Natural killer cell (primary cell): ENCODE measurements around the gene SERPINB12. TPM values are rescaled to one million over a fixed set of nuclear protein-coding genes. Genes with fewer than 3 reads are reported as not detected.
A peak's percentile ranks its signal among the peaks of the same experiment; 100 is the strongest.

ENCODE experiments used
- ATAC-seq, 3 donors: fragments of 150-1000 bp in 2 of 3; fragments of 200-7000 bp in 1 of 3; cut with Tn5 transposase; 1 replicate in 1 of 3; 2 replicates in 2 of 3; pipeline ENCODE4 v1.10.0; 2021; ENCODE audit warnings: mild to moderate bottlenecking in 2 of 3, moderate library complexity in 2 of 3
- DNase-seq, 2 donors: peaks; one replicate each; pipeline versions ENCODE4 v3.0.0 to v3.0.0-alpha.2; 2013 to 2021; ENCODE audit warnings: mixed read lengths in 1 of 2
- H3K27ac ChIP-seq: one replicate; pipeline ENCODE4 v1.5.1; 2013; ENCODE audit warnings: mild to moderate bottlenecking, low read length
- H3K27me3 ChIP-seq: one replicate; pipeline ENCODE4 v1.6.1; 2013; ENCODE audit warnings: low read length; ENCODE audit not compliant: control insufficient read depth, insufficient read depth
- H3K36me3 ChIP-seq: one replicate; pipeline ENCODE4 v1.6.1; 2013; ENCODE audit warnings: low read length; ENCODE audit not compliant: control insufficient read depth, insufficient read depth
- H3K4me1 ChIP-seq: one replicate; pipeline ENCODE4 v1.6.1; 2013; ENCODE audit warnings: low read length; ENCODE audit not compliant: control insufficient read depth, insufficient read depth
- H3K4me3 ChIP-seq: one replicate; pipeline ENCODE4 v1.5.1; 2013; ENCODE audit warnings: low read length
- H3K9me3 ChIP-seq: one replicate; pipeline ENCODE4 v1.6.1; 2013; ENCODE audit warnings: low read length; ENCODE audit not compliant: control insufficient read depth, insufficient read depth
- H3K27ac Mint-ChIP-seq, 2 donors: one replicate each; pipeline ENCODE4 v1.8.0; 2022; ENCODE audit warnings: mild to moderate bottlenecking in 2 of 2, mixed read lengths in 2 of 2, moderate library complexity in 1 of 2
- H3K27me3 Mint-ChIP-seq, 2 donors: one replicate each; pipeline ENCODE4 v1.8.0; 2022; ENCODE audit warnings: low read depth in 2 of 2, mixed read lengths in 2 of 2
- H3K36me3 Mint-ChIP-seq: one replicate; pipeline ENCODE4 v1.8.0; 2022; ENCODE audit warnings: mixed read lengths
- H3K4me1 Mint-ChIP-seq, 2 donors: one replicate each; pipeline ENCODE4 v1.8.0; 2022; ENCODE audit warnings: mixed read lengths in 2 of 2
- H3K4me3 Mint-ChIP-seq: one replicate; pipeline ENCODE4 v1.8.0; 2022; ENCODE audit warnings: mild to moderate bottlenecking, moderate library complexity, mixed read lengths
- H3K9me3 Mint-ChIP-seq, 2 donors: one replicate each; pipeline ENCODE4 v1.8.0; 2022; ENCODE audit warnings: mixed read lengths in 2 of 2
- CTCF ChIP-seq: fragments of 200-600 bp; IDR thresholded peaks from one replicate; pipeline ENCODE4 v1.8.0; 2022; ENCODE audit warnings: antibody characterized with exemption
- WGBS: methylation state at CpG from one replicate; pipeline ENCODE4 v1.1.7; 2013; ENCODE audit warnings: missing lambda C conversion rate; ENCODE audit not compliant: insufficient coverage; 5-methylcytosine and 5-hydroxymethylcytosine counted together
- intact Hi-C: fragments of 100-400 bp; cut with micrococcal nuclease; formaldehyde crosslinking; loops from one replicate; pipeline ENCODE4 v1.14.2; 2022
- total RNA-seq, 4 donors: library from RNA; stranded (reverse); fragments of 120-200 nt in 1 of 4; gene quantifications; one replicate each; pipeline versions ENCODE4 v1.2.3 to v1.2.4, GENCODE V29; 2013 to 2022

Gene SERPINB12
- total RNA-seq, 3 donors from 2014 or later (not counting 1 experiment from before 2014, with no cell fraction given): not detected

- no peaks in the 10 kb centered on the region for H3K27me3 ChIP-seq
- Mint-ChIP-seq H3K4me3 (no peak overlapping the region), H3K9me3 (no peaks in the 10 kb centered on the region), H3K27me3 (peaks cover 9 to 46% of the 10 kb centered on the region in 2 donors), H3K4me1 (no peaks in the 10 kb centered on the region), H3K36me3 (no peaks in the 10 kb centered on the region), H3K27ac (no peak overlapping the region)
- no peaks in the 10 kb centered on the region for H3K36me3 ChIP-seq
- no peak overlapping the region for H3K27ac ChIP-seq
- intact Hi-C loops: no loop called here
- H3K4me3 ChIP-seq: no peak overlapping the region
- H3K9me3 ChIP-seq: no peaks in the 10 kb centered on the region
- no peaks in the 10 kb centered on the region for H3K4me1 ChIP-seq
- TF ChIP-seq CTCF: no peak
- ATAC-seq (no peak), DNase-seq (no peak)
Measured at GRCh38 chr18:63575681-63576080, 33.5 kb downstream of the SERPINB12 start.

- no peaks in the 10 kb centered on the region for H3K9me3 ChIP-seq
- H3K4me3 ChIP-seq: no peak overlapping the region
- Mint-ChIP-seq H3K27ac (no peak overlapping the region), H3K4me3 (no peak overlapping the region), H3K36me3 (no peaks in the 10 kb centered on the region), H3K27me3 (peaks cover 0 to 30% of the 10 kb centered on the region in 2 donors), H3K4me1 (no peaks in the 10 kb centered on the region), H3K9me3 (no peaks in the 10 kb centered on the region)
- intact Hi-C loops: loop anchor here (1.0 kb wide), 1 partner anchor 60 kb away; no protein-coding TSS in a partner anchor
- 19% methylated on average over 3 of the region's 5 CpGs for WGBS
- TF ChIP-seq CTCF: peak; percentile 41
- DNase-seq (peak in 1 of 2 donors; percentile 10), ATAC-seq (peak in 1 of 3 donors; percentile 45)
- H3K36me3 ChIP-seq: no peaks in the 10 kb centered on the region
- no peak overlapping the region for H3K27ac ChIP-seq
- H3K27me3 ChIP-seq: no peaks in the 10 kb centered on the region
- no peaks in the 10 kb centered on the region for H3K4me1 ChIP-seq
Measured at GRCh38 chr18:63578357-63578958, 36.3 kb downstream of the SERPINB12 start.

- ATAC-seq: no peak
- H3K27ac ChIP-seq: no peak overlapping the region
Measured at GRCh38 chr18:63579616-63580015, 37.4 kb downstream of the SERPINB12 start.

More at GRCh38 chr18:63579616-63580015, 37.4 kb downstream of the SERPINB12 start:
- DNase-seq: no peak
- no peaks in the 10 kb centered on the region for H3K36me3 Mint-ChIP-seq
- no peaks in the 10 kb centered on the region for H3K9me3 ChIP-seq
- H3K4me1 ChIP-seq: no peaks in the 10 kb centered on the region
- no peaks in the 10 kb centered on the region for H3K27me3 ChIP-seq
- peaks cover 2 to 37% of the 10 kb centered on the region in 2 donors for H3K27me3 Mint-ChIP-seq
- no peak overlapping the region for H3K27ac Mint-ChIP-seq
- WGBS: 70% methylated on average over 2 of the region's 2 CpGs
- H3K36me3 ChIP-seq: no peaks in the 10 kb centered on the region
- no peak for TF ChIP-seq CTCF
- H3K4me1 Mint-ChIP-seq: no peaks in the 10 kb centered on the region
- H3K9me3 Mint-ChIP-seq: no peaks in the 10 kb centered on the region
- no peak overlapping the region for H3K4me3 ChIP-seq
- no peak overlapping the region for H3K4me3 Mint-ChIP-seq
- intact Hi-C loops: no loop called here
